ENCODE measurements around the gene ASMTL. TPM values are rescaled to one million over a fixed set of nuclear protein-coding genes. Genes with fewer than 3 reads are reported as not detected.

The ASMTL gene
- total and polyA plus RNA-seq, 2 of the 13 experiments (the other 11 are each of a cell fraction or from before 2014, with no cell fraction given), result 5.6 to 16.3 TPM

GRCh38 chrX:1392376-1393068, 60.2 kb downstream of the ASMTL start (continued):
- TF ChIP-seq, protein P1, sequence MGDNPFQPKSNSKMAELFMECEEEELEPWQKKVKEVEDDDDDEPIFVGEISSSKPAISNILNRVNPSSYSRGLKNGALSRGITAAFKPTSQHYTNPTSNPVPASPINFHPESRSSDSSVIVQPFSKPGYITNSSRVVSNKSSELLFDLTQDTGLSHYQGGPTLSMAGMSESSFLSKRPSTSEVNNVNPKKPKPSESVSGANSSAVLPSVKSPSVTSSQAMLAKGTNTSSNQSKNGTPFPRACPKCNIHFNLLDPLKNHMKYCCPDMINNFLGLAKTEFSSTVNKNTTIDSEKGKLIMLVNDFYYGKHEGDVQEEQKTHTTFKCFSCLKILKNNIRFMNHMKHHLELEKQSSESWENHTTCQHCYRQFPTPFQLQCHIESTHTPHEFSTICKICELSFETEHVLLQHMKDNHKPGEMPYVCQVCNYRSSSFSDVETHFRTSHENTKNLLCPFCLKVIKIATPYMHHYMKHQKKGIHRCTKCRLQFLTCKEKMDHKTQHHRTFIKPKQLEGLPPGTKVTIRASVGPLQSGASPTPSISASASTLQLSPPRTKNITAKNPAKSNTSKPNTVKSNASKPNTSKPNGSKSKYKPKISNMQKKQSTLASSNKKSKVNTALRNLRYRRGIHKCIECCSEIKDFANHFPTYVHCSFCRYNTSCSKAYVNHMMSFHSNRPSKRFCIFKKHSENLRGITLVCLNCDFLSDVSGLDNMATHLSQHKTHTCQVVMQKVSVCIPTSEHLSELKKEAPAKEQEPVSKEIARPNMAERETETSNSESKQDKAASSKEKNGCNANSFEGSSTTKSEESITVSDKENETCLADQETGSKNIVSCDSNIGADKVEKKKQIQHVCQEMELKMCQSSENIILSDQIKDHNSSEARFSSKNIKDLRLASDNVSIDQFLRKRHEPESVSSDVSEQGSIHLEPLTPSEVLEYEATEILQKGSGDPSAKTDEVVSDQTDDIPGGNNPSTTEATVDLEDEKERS (CRISPR knock-in tag; IDR thresholded peaks at IDR 0.05), result no peak
- no peak for TF ChIP-seq ZNF619 (CRISPR knock-in tag; IDR thresholded peaks at IDR 0.05)
- TF ChIP-seq, protein P2, sequence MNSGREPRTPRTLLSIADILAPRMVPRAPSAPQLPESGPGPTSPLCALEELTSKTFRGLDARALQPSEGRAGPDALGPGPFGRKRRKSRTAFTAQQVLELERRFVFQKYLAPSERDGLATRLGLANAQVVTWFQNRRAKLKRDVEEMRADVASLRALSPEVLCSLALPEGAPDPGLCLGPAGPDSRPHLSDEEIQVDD (CRISPR knock-in tag; IDR thresholded peaks at IDR 0.05; ENCODE audit: borderline replicate concordance), result peak; percentile 64; the same call in 1 of the 2 replicates

- Histone ChIP-seq H3K4me3 (replicated peaks in 1 of 3; ENCODE audit: insufficient read depth in 1 of 3, low read depth in 2 of 3, low read length in 3 of 3) (peak within 1 kb of the TSS; percentile 94 to 100 (median 96)), H4K20me1 (ENCODE audit: insufficient read depth, low read length) (peaks cover 57% of the 10 kb centered on the region), H3K36me3 (replicated peaks in 1 of 2; ENCODE audit: control insufficient read depth in 1 of 2, insufficient read depth in 2 of 2, low read length in 2 of 2) (peaks cover 24 to 48% of the 10 kb centered on the region in 2 experiments), H3K79me2 (ENCODE audit: insufficient read depth, low read length) (peaks cover 49% of the 10 kb centered on the region), H3K4me1 (ENCODE audit: insufficient read depth, low read length) (peaks cover 50% of the 10 kb centered on the region), H3K27ac (ENCODE audit: extremely low read length, insufficient read depth, low read length) (peak within 1 kb of the TSS; percentile 99), H3K4me2 (ENCODE audit: low read depth, low read length) (peak within 1 kb of the TSS; percentile 100), H2AFZ (ENCODE audit: low read length) (no peak within 1 kb of the TSS), H3K9ac (ENCODE audit: insufficient read depth, low read depth, low read length) (peak within 1 kb of the TSS; percentile 99), H3K9me3 (ENCODE audit: low read length) (no peaks in the 10 kb centered on the region), H3K27me3 (ENCODE audit: control insufficient read depth in 1 of 2, insufficient read depth in 2 of 2, low read length in 2 of 2) (no peaks in the 10 kb centered on the region; a peak in 1 of 5 replicates)
- no CpG with 5 or more reads among the region's 90 CpGs for WGBS (ENCODE audit: low lambda C conversion rate)
- peak; percentile 21 for FAIRE-seq
- intact Hi-C loops (cut with micrococcal nuclease; ENCODE audit: unreplicated experiment) (loop anchor here (5.0 kb wide), 1 partner anchor 60 kb away; the partner anchor contains the start of gene ASMTL), in situ Hi-C loops (cut with HindIII; ENCODE audit: extremely low pct_ligation_motif_present, low pct_unique_long_range_greater_than_20kb) (no loop called here)
- CTCF ChIA-PET (ENCODE audit: low intra/inter-chr PET ratio, low total read pairs), result no interaction called here
- DNase-seq (ENCODE audit: low spot score), result peak; percentile 92
- ATAC-seq, result peak; percentile 94
- BruUV-seq (replicated peaks), result TSS peak; percentile 58
- POLR2A ChIA-PET, result no interaction called here
- TF ChIP-seq, protein P3, sequence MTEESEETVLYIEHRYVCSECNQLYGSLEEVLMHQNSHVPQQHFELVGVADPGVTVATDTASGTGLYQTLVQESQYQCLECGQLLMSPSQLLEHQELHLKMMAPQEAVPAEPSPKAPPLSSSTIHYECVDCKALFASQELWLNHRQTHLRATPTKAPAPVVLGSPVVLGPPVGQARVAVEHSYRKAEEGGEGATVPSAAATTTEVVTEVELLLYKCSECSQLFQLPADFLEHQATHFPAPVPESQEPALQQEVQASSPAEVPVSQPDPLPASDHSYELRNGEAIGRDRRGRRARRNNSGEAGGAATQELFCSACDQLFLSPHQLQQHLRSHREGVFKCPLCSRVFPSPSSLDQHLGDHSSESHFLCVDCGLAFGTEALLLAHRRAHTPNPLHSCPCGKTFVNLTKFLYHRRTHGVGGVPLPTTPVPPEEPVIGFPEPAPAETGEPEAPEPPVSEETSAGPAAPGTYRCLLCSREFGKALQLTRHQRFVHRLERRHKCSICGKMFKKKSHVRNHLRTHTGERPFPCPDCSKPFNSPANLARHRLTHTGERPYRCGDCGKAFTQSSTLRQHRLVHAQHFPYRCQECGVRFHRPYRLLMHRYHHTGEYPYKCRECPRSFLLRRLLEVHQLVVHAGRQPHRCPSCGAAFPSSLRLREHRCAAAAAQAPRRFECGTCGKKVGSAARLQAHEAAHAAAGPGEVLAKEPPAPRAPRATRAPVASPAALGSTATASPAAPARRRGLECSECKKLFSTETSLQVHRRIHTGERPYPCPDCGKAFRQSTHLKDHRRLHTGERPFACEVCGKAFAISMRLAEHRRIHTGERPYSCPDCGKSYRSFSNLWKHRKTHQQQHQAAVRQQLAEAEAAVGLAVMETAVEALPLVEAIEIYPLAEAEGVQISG (CRISPR knock-in tag; IDR thresholded peaks at IDR 0.05), result peak; percentile 59; the same call in 1 of the 2 replicates
- TF ChIP-seq NPAS2 (CRISPR knock-in tag; IDR thresholded peaks at IDR 0.05; ENCODE audit: borderline replicate concordance) (no peak), ZNF678 (CRISPR knock-in tag; IDR thresholded peaks at IDR 0.05) (0 out of 2 replicates have a peak, but pooled peaks have one; percentile 11), ZNF792 (CRISPR knock-in tag; IDR thresholded peaks at IDR 0.05) (0 out of 2 replicates have a peak, but pooled peaks have one; percentile 14), KLF6 (CRISPR knock-in tag; IDR thresholded peaks at IDR 0.05) (no peak), ZC3H13 (CRISPR knock-in tag; IDR thresholded peaks at IDR 0.05) (no peak), ZFP82 (CRISPR knock-in tag; IDR thresholded peaks at IDR 0.05; ENCODE audit: borderline replicate concordance) (no peak), MAFF (IDR thresholded peaks at IDR 0.05; ENCODE audit: low read depth, low read length) (no peak), NR3C1 (CRISPR knock-in tag; IDR thresholded peaks at IDR 0.05) (no peak)
- TF ChIP-seq, protein P4, sequence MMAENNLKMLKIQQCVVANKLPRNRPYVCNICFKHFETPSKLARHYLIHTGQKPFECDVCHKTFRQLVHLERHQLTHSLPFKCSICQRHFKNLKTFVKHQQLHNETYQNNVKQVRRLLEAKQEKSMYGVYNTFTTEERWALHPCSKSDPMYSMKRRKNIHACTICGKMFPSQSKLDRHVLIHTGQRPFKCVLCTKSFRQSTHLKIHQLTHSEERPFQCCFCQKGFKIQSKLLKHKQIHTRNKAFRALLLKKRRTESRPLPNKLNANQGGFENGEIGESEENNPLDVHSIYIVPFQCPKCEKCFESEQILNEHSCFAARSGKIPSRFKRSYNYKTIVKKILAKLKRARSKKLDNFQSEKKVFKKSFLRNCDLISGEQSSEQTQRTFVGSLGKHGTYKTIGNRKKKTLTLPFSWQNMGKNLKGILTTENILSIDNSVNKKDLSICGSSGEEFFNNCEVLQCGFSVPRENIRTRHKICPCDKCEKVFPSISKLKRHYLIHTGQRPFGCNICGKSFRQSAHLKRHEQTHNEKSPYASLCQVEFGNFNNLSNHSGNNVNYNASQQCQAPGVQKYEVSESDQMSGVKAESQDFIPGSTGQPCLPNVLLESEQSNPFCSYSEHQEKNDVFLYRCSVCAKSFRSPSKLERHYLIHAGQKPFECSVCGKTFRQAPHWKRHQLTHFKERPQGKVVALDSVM (CRISPR knock-in tag; IDR thresholded peaks at IDR 0.05), result 0 out of 2 replicates have a peak, but pooled peaks have one; percentile 23
Measured at GRCh38 chrX:1391707-1392375, 60.9 kb downstream of the ASMTL start, which contains the start of gene SLC25A6. Gene SLC25A6 (minus strand): TSS chrX:1392113. CDS start chrX:1392009, 104 bp downstream.
